Fibroblast of peridontal ligament (primary cell): ENCODE results near the gene CLASP1.
A peak's percentile ranks its signal among the peaks of the same experiment; 100 is the strongest.
"Not testable (repeated sequence)": the region's sequence is repeated elsewhere in the genome, so short reads cannot be mapped to it uniquely, and the experiment has no call there.

Experiments used
- DNase-seq: peaks from one replicate; pipeline ENCODE4 v3.0.0-alpha.2; 2010; ENCODE audit errors: extremely low read depth

The CLASP1 gene

GRCh38 chr2:121662656-121663055 lies 13.4 kb upstream of the CLASP1 start:
- DNase-seq, result no peak

GRCh38 chr2:121659933-121660332 lies 10.7 kb upstream of the CLASP1 start:
- no peak for DNase-seq

GRCh38 chr2:121658393-121658792 lies 9.1 kb upstream of the CLASP1 start:
- peak; percentile 61 for DNase-seq

GRCh38 chr2:121653035-121653434 lies 3.8 kb upstream of the CLASP1 start:
- DNase-seq, result no peak

- DNase-seq, result peak; percentile 16
Observed at GRCh38 chr2:121650315-121650930, 1.2 kb upstream of the CLASP1 start.

- DNase-seq, result peak; percentile 97
Observed at GRCh38 chr2:121649596-121650314, 493 bp upstream of the CLASP1 start.

- DNase-seq, result peak; percentile 62
Observed at GRCh38 chr2:121648206-121649148, 785 bp downstream of the CLASP1 start.

- no peak for DNase-seq
Observed at GRCh38 chr2:121647396-121647795, 1.9 kb downstream of the CLASP1 start.

GRCh38 chr2:121644715-121645114 lies 4.5 kb downstream of the CLASP1 start:
- DNase-seq, result no peak

GRCh38 chr2:121643877-121644276 lies 5.4 kb downstream of the CLASP1 start:
- no peak for DNase-seq

- no peak for DNase-seq
Observed at GRCh38 chr2:121640380-121641316, 8.6 kb downstream of the CLASP1 start.

- not testable (repeated sequence) for DNase-seq
Observed at GRCh38 chr2:121639846-121640245, 9.4 kb downstream of the CLASP1 start.

- peak; percentile 26 for DNase-seq
Observed at GRCh38 chr2:121638333-121638732, 10.9 kb downstream of the CLASP1 start.

- peak; percentile 55 for DNase-seq
Observed at GRCh38 chr2:121635371-121635770, 13.9 kb downstream of the CLASP1 start.

GRCh38 chr2:121634354-121635307 lies 14.6 kb downstream of the CLASP1 start:
- DNase-seq, result peak; percentile 52

- no peak for DNase-seq
Observed at GRCh38 chr2:121633463-121633862, 15.8 kb downstream of the CLASP1 start.

GRCh38 chr2:121627525-121628050 lies 21.7 kb downstream of the CLASP1 start:
- no peak for DNase-seq

- DNase-seq, result peak; percentile 48
Observed at GRCh38 chr2:121626777-121627524, 22.3 kb downstream of the CLASP1 start.

- DNase-seq, result no peak
Observed at GRCh38 chr2:121625953-121626352, 23.3 kb downstream of the CLASP1 start.
